ENCODE results near the gene CRADD. TPM values are rescaled to one million over a fixed set of nuclear protein-coding genes. Genes with fewer than 3 reads are reported as not detected.
"Not testable (repeated sequence)": the region's sequence is repeated elsewhere in the genome, so short reads cannot be mapped to it uniquely, and the experiment has no call there.

Gene CRADD
- total RNA-seq, 1 experiment from 2014 or later = 10.1 TPM

DNA sequence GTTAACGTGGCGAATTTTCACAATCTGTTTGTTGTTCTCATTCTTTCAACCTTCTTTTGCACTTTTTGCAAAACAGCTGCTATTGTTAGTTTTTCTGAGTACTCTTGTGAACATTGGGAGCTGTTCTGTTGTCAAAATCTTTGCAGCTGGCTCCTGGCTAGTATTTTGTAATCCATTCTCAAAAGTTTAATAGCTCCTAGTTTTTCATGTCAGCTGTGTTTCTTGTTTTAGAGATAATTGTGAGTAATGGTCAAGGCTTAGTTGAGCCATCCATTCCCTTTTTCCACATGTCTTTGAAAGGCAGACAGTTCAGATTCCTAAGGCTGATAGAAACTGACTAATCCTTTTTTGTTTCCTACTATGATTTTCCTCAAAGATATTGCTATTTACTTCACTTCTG lies 39.1 kb upstream of the CRADD start:
- CTCF ChIA-PET = no interaction called here
- no TSS peak for BruUV-seq (replicated peaks)
- Mint-ChIP-seq H3K4me1 (ENCODE audit: low read depth, unreplicated experiment) (no peaks in the 10 kb centered on the region), H3K36me3 (ENCODE audit: insufficient read depth, unreplicated experiment) (no peaks in the 10 kb centered on the region), H3K27ac (ENCODE audit: unreplicated experiment) (no peak overlapping the region), H3K27me3 (ENCODE audit: unreplicated experiment) (peaks cover 33% of the 10 kb centered on the region), H3K4me3 (ENCODE audit: low read depth, unreplicated experiment) (no peak overlapping the region), H3K9me3 (ENCODE audit: low read depth, unreplicated experiment) (no peaks in the 10 kb centered on the region)
- no peak for DNase-seq
- intact Hi-C loops (cut with micrococcal nuclease; ENCODE audit: unreplicated experiment) = no loop called here
- TF ChIP-seq, protein P1, sequence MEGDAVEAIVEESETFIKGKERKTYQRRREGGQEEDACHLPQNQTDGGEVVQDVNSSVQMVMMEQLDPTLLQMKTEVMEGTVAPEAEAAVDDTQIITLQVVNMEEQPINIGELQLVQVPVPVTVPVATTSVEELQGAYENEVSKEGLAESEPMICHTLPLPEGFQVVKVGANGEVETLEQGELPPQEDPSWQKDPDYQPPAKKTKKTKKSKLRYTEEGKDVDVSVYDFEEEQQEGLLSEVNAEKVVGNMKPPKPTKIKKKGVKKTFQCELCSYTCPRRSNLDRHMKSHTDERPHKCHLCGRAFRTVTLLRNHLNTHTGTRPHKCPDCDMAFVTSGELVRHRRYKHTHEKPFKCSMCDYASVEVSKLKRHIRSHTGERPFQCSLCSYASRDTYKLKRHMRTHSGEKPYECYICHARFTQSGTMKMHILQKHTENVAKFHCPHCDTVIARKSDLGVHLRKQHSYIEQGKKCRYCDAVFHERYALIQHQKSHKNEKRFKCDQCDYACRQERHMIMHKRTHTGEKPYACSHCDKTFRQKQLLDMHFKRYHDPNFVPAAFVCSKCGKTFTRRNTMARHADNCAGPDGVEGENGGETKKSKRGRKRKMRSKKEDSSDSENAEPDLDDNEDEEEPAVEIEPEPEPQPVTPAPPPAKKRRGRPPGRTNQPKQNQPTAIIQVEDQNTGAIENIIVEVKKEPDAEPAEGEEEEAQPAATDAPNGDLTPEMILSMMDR (IDR thresholded peaks at IDR 0.05; ENCODE audit: unreplicated experiment) = no peak

DNA sequence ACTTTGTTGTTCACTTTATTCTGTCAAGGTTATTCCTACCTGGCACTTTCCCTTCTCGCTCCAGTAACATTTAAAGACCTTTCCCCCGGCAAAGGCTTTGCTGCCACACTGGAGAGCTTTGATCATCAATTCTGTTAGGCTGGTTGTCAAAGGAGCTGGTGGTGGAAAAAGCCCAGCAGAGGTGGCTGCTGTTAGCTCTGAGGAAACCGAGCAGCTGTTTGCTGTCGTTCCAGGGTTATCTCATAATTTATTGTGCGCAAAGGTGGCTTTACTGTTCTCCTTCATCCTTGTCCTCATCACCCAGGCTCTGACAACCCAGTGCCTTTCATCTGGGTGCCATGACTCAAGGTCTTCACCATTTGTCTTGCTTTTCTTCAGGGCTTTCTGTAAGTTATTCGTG lies 38.2 kb upstream of the CRADD start:
- TF ChIP-seq, protein P1 (IDR thresholded peaks at IDR 0.05; ENCODE audit: unreplicated experiment) = no peak
- DNase-seq = no peak
- CTCF ChIA-PET = no interaction called here
- H3K36me3 Mint-ChIP-seq (ENCODE audit: insufficient read depth, unreplicated experiment) = no peaks in the 10 kb centered on the region
- H3K9me3 Mint-ChIP-seq (ENCODE audit: low read depth, unreplicated experiment) = no peaks in the 10 kb centered on the region
- H3K4me3 Mint-ChIP-seq (ENCODE audit: low read depth, unreplicated experiment) = no peak overlapping the region
- no peaks in the 10 kb centered on the region for H3K4me1 Mint-ChIP-seq (ENCODE audit: low read depth, unreplicated experiment)
- peaks cover 33% of the 10 kb centered on the region for H3K27me3 Mint-ChIP-seq (ENCODE audit: unreplicated experiment)
- H3K27ac Mint-ChIP-seq (ENCODE audit: unreplicated experiment) = no peak overlapping the region
- BruUV-seq (replicated peaks) = no TSS peak
- intact Hi-C loops (cut with micrococcal nuclease; ENCODE audit: unreplicated experiment) = no loop called here

GRCh38 chr12:93639406-93639805 lies 37.8 kb upstream of the CRADD start:
- TF ChIP-seq, protein P1 (IDR thresholded peaks at IDR 0.05; ENCODE audit: unreplicated experiment) = no peak
- Mint-ChIP-seq H3K9me3 (ENCODE audit: low read depth, unreplicated experiment) (no peaks in the 10 kb centered on the region), H3K4me3 (ENCODE audit: low read depth, unreplicated experiment) (no peak overlapping the region), H3K4me1 (ENCODE audit: low read depth, unreplicated experiment) (no peaks in the 10 kb centered on the region), H3K27ac (ENCODE audit: unreplicated experiment) (no peak overlapping the region), H3K36me3 (ENCODE audit: insufficient read depth, unreplicated experiment) (no peaks in the 10 kb centered on the region), H3K27me3 (ENCODE audit: unreplicated experiment) (peaks cover 33% of the 10 kb centered on the region)
- CTCF ChIA-PET = no interaction called here
- DNase-seq = no peak
- intact Hi-C loops (cut with micrococcal nuclease; ENCODE audit: unreplicated experiment) = no loop called here
- no TSS peak for BruUV-seq (replicated peaks)

GRCh38 chr12:93641380-93641779 lies 35.8 kb upstream of the CRADD start:
- DNase-seq; H3K4me3 Mint-ChIP-seq (ENCODE audit: low read depth, unreplicated experiment); H3K9me3 Mint-ChIP-seq (ENCODE audit: low read depth, unreplicated experiment); BruUV-seq (replicated peaks); H3K36me3 Mint-ChIP-seq (ENCODE audit: insufficient read depth, unreplicated experiment); H3K27ac Mint-ChIP-seq (ENCODE audit: unreplicated experiment); CTCF ChIA-PET; intact Hi-C loops (cut with micrococcal nuclease; ENCODE audit: unreplicated experiment); H3K4me1 Mint-ChIP-seq (ENCODE audit: low read depth, unreplicated experiment): not testable (repeated sequence)
- peaks cover 33% of the 10 kb centered on the region for H3K27me3 Mint-ChIP-seq (ENCODE audit: unreplicated experiment)

- CTCF ChIA-PET = interaction anchor here (1.3 kb wide), 1 partner anchor 13 kb away, joined by 3 read pairs; no protein-coding TSS in a partner anchor
- Mint-ChIP-seq H3K27ac (ENCODE audit: unreplicated experiment) (no peak overlapping the region), H3K27me3 (ENCODE audit: unreplicated experiment) (peaks cover 20% of the 10 kb centered on the region), H3K36me3 (ENCODE audit: insufficient read depth, unreplicated experiment) (no peaks in the 10 kb centered on the region), H3K9me3 (ENCODE audit: low read depth, unreplicated experiment) (no peaks in the 10 kb centered on the region), H3K4me1 (ENCODE audit: low read depth, unreplicated experiment) (no peaks in the 10 kb centered on the region), H3K4me3 (ENCODE audit: low read depth, unreplicated experiment) (no peak overlapping the region)
- TF ChIP-seq, protein P1 (IDR thresholded peaks at IDR 0.05; ENCODE audit: unreplicated experiment) = no peak
- intact Hi-C loops (cut with micrococcal nuclease; ENCODE audit: unreplicated experiment) = no loop called here
- no TSS peak for BruUV-seq (replicated peaks)
- DNase-seq = no peak
Observed at GRCh38 chr12:93642751-93643150, 34.4 kb upstream of the CRADD start.
